ENCODE results near the gene MRPS31.

GRCh38 chr13:40812102-40812501, 41.1 kb upstream of the MRPS31 start:
- no peak for TF ChIP-seq CTCF (conservative IDR thresholded peaks at IDR 0.05)
- no peak for TF ChIP-seq ZFX (IDR thresholded peaks at IDR 0.05)

Data from C4-2B (cell line).